Activated T-helper 9 cell treated with anti-CD3 and anti-CD28 coated beads, Interleukin-2, amount 50 U/mL, for 16 hours (primary cell): ENCODE results near the gene PLA2G12B.
"Not testable (repeated sequence)": the region's sequence is repeated elsewhere in the genome, so short reads cannot be mapped to it uniquely, and the experiment has no call there.

Source experiments
- DNase-seq: peaks from one replicate; pipeline ENCODE4 v3.0.0-alpha.2; 2020; ENCODE audit warnings: low read depth

The PLA2G12B gene, protein sequence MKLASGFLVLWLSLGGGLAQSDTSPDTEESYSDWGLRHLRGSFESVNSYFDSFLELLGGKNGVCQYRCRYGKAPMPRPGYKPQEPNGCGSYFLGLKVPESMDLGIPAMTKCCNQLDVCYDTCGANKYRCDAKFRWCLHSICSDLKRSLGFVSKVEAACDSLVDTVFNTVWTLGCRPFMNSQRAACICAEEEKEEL

DNA sequence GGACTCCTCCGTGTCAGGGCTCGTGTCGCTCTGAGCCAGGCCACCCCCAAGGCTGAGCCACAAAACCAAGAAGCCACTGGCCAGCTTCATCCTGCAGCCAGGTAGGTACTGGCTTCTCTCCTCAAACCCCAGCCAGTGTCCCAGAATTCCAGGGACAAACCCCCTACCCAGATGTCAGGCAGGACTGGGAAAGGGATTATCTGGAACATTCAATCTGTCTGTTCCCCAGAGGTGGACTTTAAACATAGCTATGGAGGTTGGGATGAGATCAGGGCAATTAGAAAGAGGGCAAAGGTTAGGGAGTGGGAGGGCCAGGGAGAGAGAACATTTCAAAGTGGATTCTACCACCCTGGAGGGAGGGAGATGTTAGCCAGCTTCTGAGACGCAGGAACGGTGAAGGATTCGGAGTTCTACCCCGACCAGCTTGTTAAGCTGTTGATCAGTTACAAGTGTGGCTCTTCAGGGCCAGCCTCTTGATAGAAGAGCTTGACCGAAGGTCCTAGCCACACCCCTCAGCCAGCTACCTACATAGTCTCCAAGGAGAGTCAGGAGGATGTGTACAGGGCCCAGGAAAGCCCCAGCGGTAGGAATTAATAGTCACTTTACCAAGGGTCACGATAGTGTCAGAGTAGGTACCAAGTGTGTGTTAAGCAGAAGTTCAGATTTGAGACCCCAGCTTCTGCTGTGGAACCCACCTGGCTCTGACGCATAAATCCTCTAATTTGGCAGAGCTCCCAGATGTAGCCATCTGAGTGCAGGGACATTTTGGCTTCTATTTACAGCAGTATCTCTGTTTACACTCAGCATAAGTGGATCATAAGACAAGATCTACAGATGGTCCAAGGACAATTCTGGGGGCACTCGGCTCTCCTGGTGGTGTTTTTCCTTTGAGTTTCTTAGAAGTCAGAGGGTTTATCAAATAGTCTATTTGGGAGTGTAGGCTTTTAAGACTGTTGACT is at the start of gene PLA2G12B:
Gene PLA2G12B (minus strand): TSS at position 211 of the 959 bp plus-strand sequence. CDS start 121 bp downstream, at position 90.
- no peak for DNase-seq

DNA sequence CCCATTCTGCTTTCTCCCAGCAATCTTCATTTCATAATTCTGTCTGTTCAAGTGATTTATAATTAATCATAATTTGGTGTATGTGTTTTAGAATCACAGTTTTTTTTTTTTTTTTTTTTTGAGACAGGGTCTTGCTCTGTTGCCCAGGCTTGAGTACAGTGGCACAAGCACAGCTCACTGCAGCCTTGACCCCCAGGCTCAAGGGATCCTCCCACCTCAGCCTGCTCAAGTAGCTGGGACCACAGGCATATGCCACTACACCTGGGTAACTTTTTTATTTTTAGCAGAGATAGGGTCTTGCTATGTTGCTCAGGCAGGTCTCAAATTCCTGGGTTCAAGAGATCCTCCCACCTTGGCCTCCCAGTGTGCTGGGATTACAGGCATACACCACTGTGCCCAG is 49.2 kb upstream of the PLA2G12B start:
- DNase-seq = no peak

DNA sequence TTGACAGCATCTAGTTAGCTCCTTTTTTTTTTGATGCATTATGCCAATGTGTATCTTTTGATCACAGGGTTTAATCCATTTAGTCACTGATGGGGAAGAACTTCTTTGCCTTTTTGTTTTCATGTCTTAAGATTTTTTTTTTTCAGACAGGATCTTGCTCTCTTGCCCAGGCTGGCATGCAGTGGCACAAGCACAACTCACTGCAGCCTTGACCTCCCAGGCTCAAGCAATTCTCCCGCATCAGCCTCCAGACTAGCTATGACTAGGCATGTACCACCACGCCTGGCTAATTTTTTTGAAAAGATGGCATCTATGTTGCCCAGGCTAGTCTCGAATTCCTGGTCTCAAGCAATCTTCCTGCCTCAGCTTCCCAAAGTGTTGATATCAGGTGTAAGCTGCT is 46.4 kb upstream of the PLA2G12B start:
- no peak for DNase-seq

DNA sequence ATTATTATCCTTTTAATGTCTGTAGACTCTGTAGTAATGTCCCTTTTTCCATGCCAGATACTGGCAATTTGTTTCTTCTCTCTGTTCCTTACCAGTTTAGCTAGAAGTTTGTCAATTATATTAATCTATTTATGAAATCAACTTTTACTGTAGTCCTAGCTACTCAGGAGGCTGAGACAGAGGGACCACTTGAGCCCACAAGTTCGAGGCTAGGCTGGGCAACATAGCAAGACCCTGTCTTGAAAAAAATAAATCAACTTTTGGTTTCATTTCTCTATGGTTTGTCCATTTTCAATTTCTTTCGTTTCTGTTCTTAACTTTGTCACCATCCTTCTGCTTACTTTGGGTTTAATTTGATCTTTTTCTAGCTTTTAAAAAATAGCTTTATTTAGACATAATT is 42.5 kb upstream of the PLA2G12B start:
- no peak for DNase-seq

DNA sequence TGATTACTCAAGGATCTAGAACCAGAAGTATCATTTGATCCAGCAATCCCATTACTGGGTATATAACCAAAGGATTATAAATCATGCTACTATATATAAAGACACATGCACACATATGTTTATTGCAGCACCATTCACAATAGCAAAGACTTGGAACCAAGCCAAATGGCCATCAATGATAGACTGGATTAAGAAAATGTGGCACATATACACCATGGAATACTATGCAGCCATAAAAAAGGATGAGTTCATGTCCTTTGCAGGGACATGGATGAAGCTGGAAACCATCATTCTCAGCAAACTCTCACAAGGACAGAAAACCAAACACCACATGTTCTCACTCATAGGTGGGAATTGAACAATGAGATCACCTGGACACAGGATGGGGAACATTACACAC is 40.9 kb upstream of the PLA2G12B start:
- not testable (repeated sequence) for DNase-seq

DNA sequence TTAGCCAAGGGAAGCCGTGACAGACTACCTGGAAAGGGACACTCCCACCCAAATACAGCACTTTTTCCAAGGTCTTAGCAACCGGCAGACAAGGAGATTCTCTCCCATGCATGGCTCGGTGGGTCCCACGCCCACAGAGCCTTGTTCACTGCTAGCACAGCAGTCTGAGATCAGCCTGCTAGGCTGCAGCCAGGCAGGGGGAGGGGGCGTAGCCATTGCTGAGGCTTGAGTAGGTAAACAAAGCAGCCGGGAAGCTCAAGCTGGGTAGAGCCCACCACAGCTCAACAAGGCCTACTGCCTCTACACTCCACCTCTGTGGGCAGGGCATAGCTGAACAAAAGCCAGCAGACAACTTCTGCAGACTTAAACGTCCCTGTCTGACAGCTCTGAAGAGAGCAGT is 35.2 kb upstream of the PLA2G12B start:
- DNase-seq = not testable (repeated sequence)

DNA sequence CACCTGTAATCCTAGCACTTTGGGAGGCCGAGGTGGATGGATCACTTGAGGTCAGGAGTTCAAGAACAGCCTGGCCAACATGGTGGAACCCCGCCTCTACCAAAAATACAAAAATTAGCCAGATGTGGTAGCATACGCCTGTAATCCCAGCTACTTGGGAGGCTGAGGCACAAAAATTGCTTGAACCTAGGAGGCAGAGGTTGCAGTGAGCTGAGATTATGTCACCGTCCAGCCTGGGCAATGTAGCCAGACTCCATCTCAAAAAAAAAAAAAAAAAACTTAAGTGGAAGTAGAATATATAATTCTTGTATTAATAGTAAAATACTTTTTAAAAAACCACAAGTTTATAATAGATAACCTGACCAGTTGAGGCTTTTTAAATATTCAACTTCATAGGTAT is 30.0 kb upstream of the PLA2G12B start:
- DNase-seq = not testable (repeated sequence)

DNA sequence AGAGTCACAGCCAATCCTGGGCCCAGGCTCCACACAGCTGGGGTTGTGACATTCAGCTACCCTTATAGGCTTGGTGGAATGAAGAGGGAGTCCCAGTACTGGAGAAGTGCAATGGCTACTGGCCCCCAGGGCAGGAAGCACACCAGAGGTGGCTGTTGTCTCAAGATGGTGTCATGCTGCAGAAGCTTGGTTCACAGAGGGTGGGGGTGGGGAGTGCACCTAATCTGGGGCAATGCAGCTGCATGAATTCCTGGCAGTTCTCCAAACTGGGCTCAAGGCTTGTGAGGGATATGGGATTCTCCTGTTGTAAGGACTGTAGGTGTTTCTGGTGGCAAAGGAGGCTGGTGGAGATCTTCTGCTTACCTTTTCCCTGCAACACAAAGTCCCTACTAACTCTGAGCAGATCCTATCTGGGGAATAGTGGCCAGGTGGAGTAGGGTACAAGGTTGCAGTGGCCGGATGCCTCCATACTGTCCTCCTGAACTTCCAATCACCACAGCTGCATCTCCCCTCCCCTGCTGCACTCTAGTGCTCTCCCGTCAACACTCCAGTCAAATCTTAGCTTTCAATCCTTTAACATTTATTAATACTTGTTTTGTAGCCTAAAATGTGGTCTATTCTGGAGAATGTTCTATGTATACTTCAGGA is 27.4 kb upstream of the PLA2G12B start:
- no peak for DNase-seq

DNA sequence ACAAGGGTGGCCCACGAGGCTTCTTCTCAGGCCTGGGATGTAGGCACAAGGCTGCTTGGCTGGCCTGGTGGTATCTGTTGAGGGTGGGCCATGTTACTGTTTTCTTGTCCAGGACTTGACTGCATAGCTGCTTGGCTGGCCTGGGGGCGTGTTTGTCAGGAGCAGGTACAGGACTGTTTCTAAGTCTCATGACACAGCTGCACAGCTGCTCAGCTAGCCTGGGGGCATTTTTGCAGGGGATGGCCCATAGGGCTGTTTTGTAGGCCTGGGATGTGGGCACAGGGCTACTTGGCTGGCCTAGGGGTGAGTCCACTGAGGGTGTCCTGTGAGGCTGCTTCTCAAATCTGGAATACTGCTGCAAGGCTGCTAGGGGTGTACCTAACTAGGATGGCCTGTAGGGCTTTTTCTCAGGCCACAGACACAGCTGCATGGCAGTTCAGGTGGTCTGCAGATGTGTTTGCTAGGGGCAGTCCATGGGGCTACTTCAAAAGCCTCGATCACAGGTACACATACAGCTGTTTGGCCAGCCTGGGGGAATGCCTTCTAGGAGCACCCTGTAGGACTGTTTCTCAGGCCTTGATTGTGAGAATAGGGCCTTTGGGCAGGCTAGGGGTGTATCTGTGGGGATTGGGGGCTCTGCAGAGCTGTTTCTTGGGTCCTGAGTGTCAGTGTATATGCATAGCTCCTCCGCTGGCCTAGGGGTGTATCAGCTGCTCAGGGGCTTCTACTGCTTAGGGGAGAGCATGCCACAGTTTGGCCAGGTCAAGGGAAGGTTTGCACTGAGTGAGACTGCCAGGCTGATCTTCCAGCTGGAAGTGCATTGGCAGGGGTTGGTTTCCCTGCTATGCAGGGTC is 26.6 kb upstream of the PLA2G12B start:
- no peak for DNase-seq

DNA sequence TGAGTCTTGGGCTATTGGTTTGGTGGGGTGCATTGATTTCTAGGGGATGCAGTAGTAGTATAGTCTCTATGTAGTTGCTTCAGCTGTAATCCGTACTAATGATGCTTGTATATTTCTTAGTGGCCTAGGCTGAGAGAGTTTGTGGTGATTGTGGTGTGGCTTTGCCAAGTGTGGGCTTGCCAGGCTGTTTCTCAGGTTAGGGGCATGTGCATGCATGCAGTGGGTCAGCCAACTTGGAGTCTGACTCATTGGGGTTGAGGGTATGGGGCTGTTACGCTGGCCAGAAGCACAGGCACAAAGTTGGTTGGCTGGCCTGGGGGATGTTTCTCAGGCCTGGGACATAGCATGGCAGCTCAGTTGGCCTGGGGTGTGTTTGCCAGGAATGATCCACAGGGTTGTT is 25.7 kb upstream of the PLA2G12B start:
- no peak for DNase-seq

DNA sequence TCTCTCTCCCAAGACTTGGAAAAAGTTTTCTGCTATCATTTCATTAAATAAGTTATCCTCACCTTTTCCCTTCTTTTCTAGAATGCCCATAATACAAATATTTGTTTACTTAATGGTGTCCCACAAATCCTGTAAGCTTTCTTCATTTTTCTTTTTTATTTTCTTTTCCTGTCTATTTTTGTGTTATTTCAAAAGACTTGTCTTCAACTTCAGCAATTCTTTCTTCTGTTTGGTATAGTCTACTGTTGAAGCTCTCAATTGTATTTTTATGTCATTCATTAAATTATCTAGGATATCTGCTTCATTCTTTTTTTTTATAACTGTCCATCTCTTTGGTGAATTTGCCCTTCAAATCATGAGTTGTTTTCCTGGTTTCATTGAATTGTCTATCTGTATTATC is 25.1 kb upstream of the PLA2G12B start:
- DNase-seq = no peak

DNA sequence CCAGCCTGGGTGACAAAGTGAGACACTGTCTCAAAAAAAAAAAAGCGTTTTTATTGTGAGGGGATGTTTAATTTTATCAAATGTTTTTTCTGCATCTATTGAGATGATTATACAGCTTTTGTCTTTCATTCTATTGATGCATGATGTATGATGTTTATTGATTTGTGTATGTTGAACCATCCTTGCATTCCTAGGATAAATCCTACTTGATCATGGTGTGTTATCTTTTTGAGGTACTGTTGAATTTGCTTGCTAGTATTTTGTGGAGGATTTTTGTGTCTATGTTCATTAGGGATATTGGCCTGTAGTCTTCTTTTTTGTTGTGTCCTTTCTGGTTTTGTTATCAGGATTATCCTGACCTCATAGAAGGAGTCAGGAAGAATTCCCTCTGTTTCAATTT is 22.3 kb upstream of the PLA2G12B start:
- DNase-seq = no peak

DNA sequence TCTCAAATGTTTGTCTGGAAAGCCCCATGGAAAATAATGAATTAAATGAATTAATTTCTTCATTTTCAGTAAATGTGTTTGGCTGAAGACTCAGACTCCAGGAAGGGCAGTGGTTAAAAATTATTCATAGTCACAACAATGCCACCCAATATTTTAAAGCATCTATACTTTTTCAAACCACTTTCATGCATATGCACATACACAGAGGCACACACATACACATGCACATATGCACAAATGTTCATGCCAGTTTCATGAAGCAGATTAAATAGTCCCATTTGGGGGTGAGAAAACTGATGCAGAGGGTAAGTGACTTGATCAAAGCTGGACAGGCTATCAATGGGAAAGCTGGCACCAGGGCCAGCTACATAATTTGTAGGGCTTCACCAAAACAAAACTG is 1.4 kb upstream of the PLA2G12B start:
- no peak for DNase-seq

DNA sequence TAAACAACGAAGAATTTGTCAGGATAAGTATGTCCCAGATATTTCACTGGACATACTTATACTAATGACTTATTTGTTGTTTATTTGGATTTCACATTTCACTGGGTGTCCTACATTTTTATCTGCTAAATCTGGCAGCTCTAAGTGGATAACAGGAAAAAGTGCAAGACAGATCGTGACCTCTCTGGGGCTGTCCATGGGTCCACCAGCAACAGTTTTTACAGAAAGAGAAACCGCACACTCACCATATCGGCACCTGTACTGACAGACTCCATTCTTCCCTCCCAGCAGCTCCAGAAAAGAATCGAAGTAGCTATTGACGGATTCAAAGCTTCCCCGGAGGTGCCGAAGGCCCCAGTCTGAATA is 393 bp downstream of the PLA2G12B start:
- no peak for DNase-seq

DNA sequence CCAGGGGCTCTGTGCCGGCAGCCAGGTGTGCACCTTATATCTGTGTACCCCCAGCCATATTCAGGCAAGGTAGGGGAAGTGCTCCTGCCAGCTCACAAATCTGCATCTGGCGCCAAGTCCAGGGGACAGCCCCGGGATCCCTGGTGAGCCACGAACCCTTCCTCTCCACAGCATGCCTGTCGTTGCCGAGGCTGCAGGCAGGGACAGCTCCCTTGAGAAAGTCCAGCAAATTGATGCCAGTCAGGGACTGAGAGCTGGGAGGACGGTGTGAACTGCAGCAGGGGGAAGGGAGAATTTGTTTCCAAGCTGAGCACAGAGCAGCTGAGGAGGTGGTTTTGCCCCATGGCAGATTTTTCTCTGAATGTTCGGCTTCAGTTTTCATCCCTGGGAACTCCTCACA is 919 bp downstream of the PLA2G12B start:
- no peak for DNase-seq

DNA sequence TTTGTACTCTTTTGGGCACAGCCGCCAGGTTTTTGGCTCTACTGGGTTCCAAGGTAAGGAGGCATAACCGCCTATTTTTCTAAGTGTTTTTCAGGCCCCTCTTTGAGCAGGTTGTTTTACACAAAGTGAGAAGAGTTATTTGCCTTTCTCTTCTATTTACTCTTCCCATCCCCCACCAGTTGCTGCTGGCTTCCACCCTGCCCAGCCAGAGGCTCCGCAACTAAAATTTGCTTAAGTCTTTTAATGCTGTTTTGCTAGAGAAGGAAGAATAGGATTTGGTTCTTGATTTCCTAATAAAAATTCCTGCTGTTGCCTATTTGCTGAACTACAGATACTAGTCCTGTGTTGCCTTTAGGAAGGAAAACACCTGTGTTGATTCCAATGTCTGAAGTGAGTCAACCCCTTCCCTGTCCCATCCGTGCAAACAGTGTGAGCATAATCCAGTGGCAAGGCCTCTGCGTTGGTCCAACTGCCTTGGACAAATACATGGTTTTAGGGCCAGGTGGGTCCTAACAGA is 1.9 kb downstream of the PLA2G12B start:
- DNase-seq = no peak

DNA sequence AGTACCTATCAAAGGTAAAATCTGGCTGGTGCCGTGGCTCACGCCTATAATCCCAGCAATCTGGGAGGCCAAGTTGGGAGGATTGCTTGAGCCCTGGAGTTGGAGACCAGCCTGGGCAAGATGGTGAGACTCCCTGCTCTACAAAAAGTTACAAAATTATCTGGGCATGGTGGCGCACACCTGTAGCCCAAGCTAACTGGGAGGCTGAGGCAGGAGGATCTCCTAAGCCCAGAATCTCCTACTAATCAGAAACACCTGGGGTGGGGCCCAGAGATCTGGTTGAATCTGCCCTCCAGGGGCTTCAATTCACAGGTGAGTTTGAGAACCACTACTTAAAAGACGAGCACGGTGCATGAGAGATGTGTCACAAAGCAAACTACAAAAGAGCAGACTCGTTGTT is 2.4 kb downstream of the PLA2G12B start:
- DNase-seq = no peak

DNA sequence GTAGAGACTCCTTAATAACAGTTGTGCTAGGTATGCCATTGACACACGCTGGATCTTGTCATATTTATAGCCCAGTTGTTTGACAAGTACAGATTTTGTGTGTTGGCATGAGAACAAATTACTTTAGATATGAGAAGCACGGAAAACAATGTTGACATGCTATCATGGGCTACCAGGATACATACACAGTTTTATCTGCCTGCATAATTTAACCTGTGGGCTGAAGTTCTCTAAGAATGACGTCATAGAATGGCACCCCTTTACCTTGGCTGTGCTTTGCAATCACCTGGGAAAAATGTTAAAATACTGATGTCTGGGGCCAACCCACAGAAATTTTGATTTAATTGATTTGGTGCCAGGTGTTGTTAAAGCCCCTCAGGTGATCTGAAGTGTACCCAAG is 2.8 kb downstream of the PLA2G12B start:
- DNase-seq = no peak

DNA sequence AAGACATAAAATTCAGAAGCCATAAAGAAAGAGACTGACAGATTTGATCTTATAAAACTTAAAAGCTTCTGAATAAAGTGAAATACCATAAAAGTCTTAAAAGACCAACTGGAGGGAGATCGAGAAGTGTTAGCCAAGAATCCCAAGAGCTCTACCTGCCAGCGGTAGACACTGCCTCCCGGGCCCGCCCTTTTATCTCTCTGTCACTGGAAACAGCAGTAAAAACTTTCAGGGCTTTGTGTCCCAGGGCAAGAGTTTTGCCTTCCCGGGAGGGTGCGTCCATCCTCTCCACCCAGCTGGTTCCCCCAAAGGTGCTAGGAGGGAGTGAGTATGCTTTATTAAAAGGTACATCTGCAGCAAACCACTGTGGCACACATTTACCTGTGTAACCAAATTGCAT is 5.8 kb downstream of the PLA2G12B start:
- DNase-seq = no peak

DNA sequence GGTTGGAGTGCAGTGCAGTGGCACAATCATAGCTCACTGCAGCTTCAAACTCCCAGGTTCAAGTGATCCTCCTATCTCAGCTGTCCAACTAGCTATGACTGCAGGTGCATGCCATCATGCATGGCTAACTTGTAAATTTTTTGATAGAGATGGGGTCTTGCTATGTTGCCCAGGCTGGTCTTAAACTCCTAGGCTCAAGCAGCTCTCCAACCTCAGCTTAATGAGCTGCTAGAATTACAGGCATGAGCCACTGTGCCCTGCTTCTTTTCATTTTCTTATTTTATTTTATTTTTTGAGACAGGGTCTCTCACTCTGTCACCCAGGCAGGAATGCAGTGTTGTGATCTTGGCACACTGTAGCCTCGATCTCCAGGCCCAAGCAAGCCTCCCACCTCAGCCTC is 7.6 kb downstream of the PLA2G12B start:
- DNase-seq = no peak

DNA sequence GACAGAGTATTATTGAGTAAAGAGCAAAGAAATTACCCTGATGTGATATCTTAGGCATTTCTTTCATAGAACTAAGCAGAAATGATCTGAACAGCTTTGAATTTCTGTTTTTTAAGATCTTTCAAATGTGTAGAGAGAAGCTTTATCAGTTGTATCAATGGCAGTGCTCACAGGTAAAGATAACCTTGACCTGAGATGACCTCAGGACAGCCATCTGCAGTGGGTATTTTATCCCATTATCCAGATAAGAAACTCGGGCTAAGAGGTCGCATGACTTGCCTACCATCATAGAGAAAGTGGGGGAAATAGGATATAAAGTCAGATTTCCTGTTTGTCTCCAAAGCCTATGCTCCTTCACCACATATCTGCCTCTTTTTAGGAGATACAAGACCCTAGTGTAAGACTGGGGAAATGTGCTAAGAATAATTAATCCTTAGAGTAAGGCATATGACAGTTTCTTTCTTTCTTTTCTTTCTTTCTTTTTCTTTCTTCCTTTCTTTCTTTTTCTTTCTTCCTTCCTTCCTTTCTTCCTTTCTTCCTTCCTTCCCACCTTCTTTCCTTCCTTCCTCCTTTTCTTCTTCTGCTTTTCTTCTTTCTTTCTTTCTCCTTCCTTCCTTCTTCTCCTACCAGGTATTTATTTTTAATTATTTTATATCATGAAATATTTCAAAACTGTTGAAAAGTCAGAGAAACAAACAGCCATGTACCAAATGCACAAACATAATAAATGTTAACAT is 10.9 kb downstream of the PLA2G12B start:
- DNase-seq = no peak
